Measurements from ENCODE around the gene PARVB.

- no peak for TF ChIP-seq YY1 (tag by site-specific recombination; IDR thresholded peaks at IDR 0.05)
- TF ChIP-seq ZNF629 (tag by site-specific recombination; IDR thresholded peaks at IDR 0.05), result no peak
- no peak for TF ChIP-seq SP3 (tag by site-specific recombination; IDR thresholded peaks at IDR 0.05)
- TF ChIP-seq ZNF792 (tag by site-specific recombination; IDR thresholded peaks at IDR 0.05), result no peak
- TF ChIP-seq EGR2 (tag by site-specific recombination; IDR thresholded peaks at IDR 0.05; ENCODE audit: low read depth), result no peak
- no peak for TF ChIP-seq ZNF114 (tag by site-specific recombination; IDR thresholded peaks at IDR 0.05)
These were observed 197.8 kb downstream of the PARVB start for GRCh38 chr22:44221710-44222475.

Measured in HEK293 (cell line).